Motor neuron (in vitro differentiated cells): Measurements from ENCODE around the gene TPSD1. TPM values are rescaled to one million over a fixed set of nuclear protein-coding genes. Genes with fewer than 3 reads are reported as not detected.
"Not testable (repeated sequence)": the region's sequence is repeated elsewhere in the genome, so short reads cannot be mapped to it uniquely, and the experiment has no call there.

Experiments used
- ATAC-seq, 8 experiments: fragments of 200-7000 bp; cut with Tn5 transposase; replicated peaks in 6 of 8; 2 replicates each; pipeline ENCODE4 v1.8.0; 2021; ENCODE audit warnings: mild to moderate bottlenecking in 8 of 8, moderate library complexity in 8 of 8
- H3K27ac ChIP-seq, 2 donors: fragments of 250-450 bp; sonication (Bioruptor Pico); 2 replicates each; pipeline ENCODE4 v1.9.0; 2021; ENCODE audit warnings: antibody characterized with exemption in 2 of 2, mild to moderate bottlenecking in 2 of 2, moderate library complexity in 1 of 2
- H3K4me1 ChIP-seq, 2 donors: fragments of 250-450 bp; sonication (Bioruptor Pico); replicated peaks in 1 of 2; 2 replicates each; pipeline ENCODE4 v1.6.1; 2021; ENCODE audit warnings: antibody characterized with exemption in 2 of 2, mild to moderate bottlenecking in 2 of 2, moderate library complexity in 1 of 2
- H3K4me3 ChIP-seq, 5 donors: fragments of 250-450 bp; sonication (Bioruptor Pico); 2 replicates each; pipeline ENCODE4 v1.9.0; 2021; ENCODE audit warnings: antibody characterized with exemption in 5 of 5, mild to moderate bottlenecking in 5 of 5, moderate library complexity in 4 of 5
- WGBS, 10 experiments: fragments of 450-650 bp; shearing (Covaris generic); methylation state at CpG; one replicate each; pipeline ENCODE4 v1.0.0; 2022; 5-methylcytosine and 5-hydroxymethylcytosine counted together
- in situ Hi-C, 9 experiments: fragments of 400-800 bp; cut with MboI; loops; one replicate each; pipeline ENCODE4 v1.15.0; 2021; ENCODE audit warnings: low sequenced_read_pairs in 9 of 9, low pct_unique_long_range_greater_than_20kb in 2 of 9; ENCODE audit not compliant: unreplicated experiment in 9 of 9
- total RNA-seq, 8 experiments: library from RNA; unstranded; fragments of 300-600 nt; gene quantifications; 2 replicates each; pipeline versions ENCODE4 v1.2.3 to v1.2.4, GENCODE V29; 2022

TPSD1 gene
- under 1 TPM in 3 of 8 experiments, not detected in 5; 0.14 to 0.28 (median 0.24) TPM for total RNA-seq

GRCh38 chr16:1255276-1256122 lies at the start of gene TPSD1:
Gene TPSD1 (plus strand): TSS chr16:1256069. CDS start chr16:1256281, 212 bp downstream.
- ATAC-seq, H3K27ac ChIP-seq, in situ Hi-C loops, H3K4me1 ChIP-seq, H3K4me3 ChIP-seq: not testable (repeated sequence)
- WGBS, 10 experiments, result no CpG with 5 or more reads among the region's 26 CpGs

DNA sequence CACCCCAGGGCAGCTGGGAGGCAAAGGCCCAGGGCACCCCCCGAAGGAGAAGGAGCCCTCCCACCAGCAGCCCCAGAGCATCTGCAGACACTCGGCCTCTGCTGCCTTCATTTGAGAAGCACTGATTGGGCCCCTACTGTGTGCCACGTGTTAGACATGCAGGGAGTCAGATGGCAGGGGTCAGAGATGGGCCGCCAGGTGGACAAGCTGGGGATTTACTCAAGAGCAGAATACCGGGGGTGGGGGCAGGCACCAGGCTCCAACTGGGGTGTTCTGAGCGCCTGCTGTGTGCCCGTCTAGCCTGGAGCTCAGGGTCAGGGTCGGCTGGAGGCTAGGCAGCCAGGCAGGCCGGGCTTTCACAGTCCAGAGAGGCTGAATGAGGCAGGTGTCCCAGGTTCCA lies 49.5 kb upstream of the TPSD1 start:
- H3K4me3 ChIP-seq, result no peak overlapping the region
- H3K27ac ChIP-seq, result no peak overlapping the region
- H3K4me1 ChIP-seq, result no peaks in the 10 kb centered on the region
- no peak for ATAC-seq
- in situ Hi-C loops, result no loop called here
- whole genome bisulfite sequencing, 10 experiments, result no CpG with 5 or more reads among the region's 9 CpGs

- Histone ChIP-seq H3K4me1 (no peaks in the 10 kb centered on the region), H3K27ac (no peak overlapping the region), H3K4me3 (no peak overlapping the region)
- in situ Hi-C loops, result no loop called here
- WGBS, 10 experiments, result no CpG with 5 or more reads among the region's 16 CpGs
- ATAC-seq, result no peak
Observed at GRCh38 chr16:1206786-1207185, 49.1 kb upstream of the TPSD1 start.

DNA sequence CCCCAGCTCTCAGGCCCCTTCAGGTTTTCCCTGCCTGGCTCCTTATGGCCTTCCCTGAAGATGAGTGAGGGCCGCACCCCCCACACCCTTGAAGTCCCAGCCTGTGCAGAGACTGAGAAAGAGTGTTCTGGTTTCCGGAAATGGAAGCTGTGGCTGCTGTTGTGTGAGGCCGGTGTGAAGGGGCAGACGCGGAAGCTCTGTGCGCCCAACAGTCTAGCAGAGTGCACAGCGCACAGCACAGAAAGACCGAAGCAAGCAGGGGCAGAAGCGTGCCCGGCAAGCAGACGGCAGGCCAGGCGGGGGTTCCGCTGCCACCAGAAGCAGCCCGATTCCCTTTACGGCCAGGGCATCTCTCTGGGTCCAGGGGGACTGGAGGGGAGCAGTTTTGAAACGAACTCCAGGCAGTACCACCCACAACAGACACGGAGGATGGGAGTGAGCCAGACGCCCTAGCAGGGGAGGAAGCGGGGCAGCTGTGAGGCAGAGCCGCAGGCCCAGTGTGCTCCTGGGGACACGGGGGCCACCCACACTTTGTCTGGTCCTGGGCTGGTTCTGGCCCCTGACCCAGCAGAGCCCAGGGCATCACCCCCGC lies 47.5 kb upstream of the TPSD1 start:
- Histone ChIP-seq H3K27ac (no peak overlapping the region), H3K4me1 (no peaks in the 10 kb centered on the region), H3K4me3 (no peak overlapping the region)
- in situ Hi-C loops, result no loop called here
- no peak for ATAC-seq
- WGBS, 10 experiments, result 20 to 100% (median 87%) methylated on average over 1 to 9 of the region's 22 CpGs; no CpG with 5 or more reads in 5 of the 10 experiments

GRCh38 chr16:1209081-1209480 lies 46.8 kb upstream of the TPSD1 start:
- H3K27ac ChIP-seq, result no peak overlapping the region
- ATAC-seq, result no peak
- no peak overlapping the region for H3K4me3 ChIP-seq
- in situ Hi-C loops, result no loop called here
- 93 to 96% methylated on average over 3 to 5 of the region's 43 CpGs; no CpG with 5 or more reads in 8 of the 10 experiments for WGBS, 10 experiments
- H3K4me1 ChIP-seq, result no peaks in the 10 kb centered on the region

GRCh38 chr16:1210461-1210860 lies 45.4 kb upstream of the TPSD1 start:
- no peaks in the 10 kb centered on the region for H3K4me1 ChIP-seq
- in situ Hi-C loops, result no loop called here
- ATAC-seq, result no peak
- H3K4me3 ChIP-seq, result no peak overlapping the region
- WGBS, 10 experiments, result no CpG with 5 or more reads among the region's 23 CpGs
- no peak overlapping the region for H3K27ac ChIP-seq

GRCh38 chr16:1211451-1212268 lies 44.2 kb upstream of the TPSD1 start:
- no peak overlapping the region for H3K4me3 ChIP-seq
- ATAC-seq, result no peak
- H3K27ac ChIP-seq, result no peak overlapping the region
- H3K4me1 ChIP-seq, result no peaks in the 10 kb centered on the region
- in situ Hi-C loops, result no loop called here
- 95 to 100% methylated on average over 3 to 4 of the region's 65 CpGs; no CpG with 5 or more reads in 8 of the 10 experiments for WGBS, 10 experiments

DNA sequence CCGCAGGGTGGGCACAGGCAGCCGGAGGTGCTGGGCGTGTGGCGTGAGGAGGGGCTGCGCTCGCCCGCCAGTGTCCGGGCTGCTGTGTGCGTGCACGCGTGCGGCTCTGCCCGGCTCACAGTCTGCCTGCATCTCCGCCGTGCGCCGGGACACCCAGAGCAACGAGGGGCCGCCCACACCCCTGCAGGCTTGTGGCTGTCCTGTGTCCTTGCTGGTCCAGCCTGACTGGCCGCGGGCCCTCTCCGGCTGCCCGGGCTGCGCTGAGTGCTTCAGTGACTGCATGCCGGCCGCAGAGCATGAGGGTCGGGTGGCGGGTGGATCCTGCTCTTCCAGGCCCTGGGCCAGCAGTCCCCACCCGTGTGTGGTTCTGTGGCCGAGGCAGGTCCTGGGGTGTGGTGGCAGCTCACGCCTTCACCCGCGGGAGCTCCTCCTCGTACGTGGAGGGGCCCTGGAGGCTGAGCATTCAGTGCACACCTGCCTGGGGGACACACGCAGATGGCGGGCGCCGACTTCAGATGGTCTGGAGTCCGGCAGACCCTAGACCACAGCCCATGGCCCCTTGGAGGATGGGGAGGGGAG lies 43.2 kb upstream of the TPSD1 start:
- no peak overlapping the region for H3K4me3 ChIP-seq
- in situ Hi-C loops, result no loop called here
- H3K4me1 ChIP-seq, result no peaks in the 10 kb centered on the region
- no peak for ATAC-seq
- WGBS, 10 experiments, result 67 to 86% methylated on average over 1 to 9 of the region's 40 CpGs; no CpG with 5 or more reads in 8 of the 10 experiments
- no peak overlapping the region for H3K27ac ChIP-seq

GRCh38 chr16:1213231-1213630 lies 42.6 kb upstream of the TPSD1 start:
- H3K27ac ChIP-seq, result no peak overlapping the region
- ATAC-seq, result no peak
- H3K4me1 ChIP-seq, result no peaks in the 10 kb centered on the region
- in situ Hi-C loops, result no loop called here
- WGBS, 10 experiments, result 80% methylated on average over 2 of the region's 8 CpGs; no CpG with 5 or more reads in 9 of the 10 experiments
- no peak overlapping the region for H3K4me3 ChIP-seq

DNA sequence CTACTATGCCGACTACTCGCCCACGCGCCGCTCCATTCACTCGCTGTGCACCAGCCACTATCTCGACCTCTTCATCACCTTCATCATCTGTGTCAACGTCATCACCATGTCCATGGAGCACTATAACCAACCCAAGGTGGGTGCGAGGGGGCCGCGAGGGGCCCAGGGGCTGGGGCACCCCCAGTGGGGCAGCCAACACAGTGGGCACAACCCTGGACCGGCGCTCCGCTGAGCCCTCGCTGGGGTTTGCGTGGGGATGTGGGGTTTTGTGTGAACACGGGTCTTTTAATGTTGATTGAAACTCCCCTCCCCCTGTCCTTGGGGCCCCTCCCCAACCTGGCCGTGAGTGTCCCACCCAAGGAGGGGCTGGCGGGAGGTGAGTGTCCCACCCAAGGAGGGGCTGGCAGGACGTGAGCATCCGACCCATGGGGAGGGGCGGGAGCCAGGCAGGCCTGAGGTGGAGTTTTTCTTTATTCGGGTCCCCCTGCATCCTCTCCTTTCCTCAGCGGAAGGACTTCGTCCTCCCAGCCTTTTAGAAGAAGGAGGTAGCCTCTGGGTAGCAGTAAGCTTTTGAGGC lies 42.0 kb upstream of the TPSD1 start:
- Histone ChIP-seq H3K4me1 (no peaks in the 10 kb centered on the region), H3K27ac (no peak overlapping the region), H3K4me3 (no peak overlapping the region)
- no peak for ATAC-seq
- in situ Hi-C loops, result no loop called here
- 11 to 81% (median 70%) methylated on average over 2 to 4 of the region's 25 CpGs; no CpG with 5 or more reads in 7 of the 10 experiments for WGBS, 10 experiments

DNA sequence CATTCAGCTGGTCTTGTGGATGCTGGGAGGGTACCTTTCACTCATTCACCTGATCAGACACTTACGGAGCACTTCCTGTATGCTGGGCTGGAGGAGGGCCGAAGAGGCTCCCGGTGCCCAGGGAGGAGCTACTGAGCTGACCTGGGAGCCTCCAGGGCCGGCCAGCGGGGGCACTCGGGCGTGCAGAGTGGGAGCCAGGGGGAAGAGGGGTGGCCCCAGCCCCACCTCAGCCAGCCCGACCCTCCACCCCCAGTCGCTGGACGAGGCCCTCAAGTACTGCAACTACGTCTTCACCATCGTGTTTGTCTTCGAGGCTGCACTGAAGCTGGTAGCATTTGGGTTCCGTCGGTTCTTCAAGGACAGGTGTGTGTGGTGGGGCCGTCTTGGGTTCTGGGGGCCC lies 41.1 kb upstream of the TPSD1 start:
- no CpG with 5 or more reads among the region's 16 CpGs for WGBS, 10 experiments
- no peak for ATAC-seq

DNA sequence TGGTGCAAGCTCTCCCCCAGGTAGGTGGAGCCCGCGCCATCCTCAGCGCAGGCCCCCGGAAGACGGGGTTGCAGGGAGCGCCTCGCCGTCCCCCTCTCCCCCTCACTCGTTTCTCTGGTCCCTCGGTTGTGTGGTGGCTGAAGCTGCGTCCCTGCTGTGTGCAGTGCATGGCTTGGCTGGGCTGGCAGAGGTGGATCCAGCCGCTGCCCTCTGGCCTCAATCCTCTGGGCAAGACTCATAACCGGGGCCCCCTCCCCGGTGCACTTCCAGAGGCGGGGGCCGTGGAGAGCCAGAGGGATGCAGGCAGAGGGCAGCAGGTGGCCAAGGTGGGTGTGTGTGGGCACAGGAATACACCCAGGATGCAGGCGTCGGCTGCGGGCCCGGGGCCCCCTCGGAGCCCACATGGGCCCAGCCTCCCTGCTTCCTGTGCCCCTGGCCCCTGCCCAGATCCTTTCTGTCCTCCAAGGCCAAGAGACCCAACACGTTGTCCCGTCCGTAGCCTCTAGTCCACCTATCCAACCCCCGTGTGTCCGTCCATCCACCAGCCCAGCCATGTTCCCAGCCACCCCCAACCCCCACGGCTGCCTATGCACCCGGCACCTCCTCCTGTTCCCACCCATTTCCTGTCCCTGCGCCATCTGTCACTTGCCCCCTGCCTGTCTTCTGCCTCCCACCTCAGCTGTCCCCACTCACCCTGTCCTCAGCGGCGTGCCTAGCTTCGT lies 40.1 kb upstream of the TPSD1 start:
- no peak overlapping the region for H3K4me3 ChIP-seq
- ATAC-seq, result no peak
- no peak overlapping the region for H3K27ac ChIP-seq
- WGBS, 10 experiments, result 60 to 100% (median 94%) methylated on average over 1 to 7 of the region's 32 CpGs; no CpG with 5 or more reads in 7 of the 10 experiments
- no peaks in the 10 kb centered on the region for H3K4me1 ChIP-seq
- in situ Hi-C loops, result no loop called here

More for the DNA sequence above, 41.1 kb upstream of the TPSD1 start:
- no peak overlapping the region for H3K27ac ChIP-seq
- H3K4me1 ChIP-seq, result no peaks in the 10 kb centered on the region
- in situ Hi-C loops, result no loop called here
- no peak overlapping the region for H3K4me3 ChIP-seq
